Fibroblast of the aortic adventitia (primary cell): ENCODE measurements around the gene TEK. TPM values are rescaled to one million over a fixed set of nuclear protein-coding genes. Genes with fewer than 3 reads are reported as not detected.

Experiments used
- DNase-seq: peaks from one replicate; pipeline ENCODE4 v3.0.0-alpha.2; 2010; ENCODE audit warnings: low read depth
- H3K4me3 ChIP-seq: 2 replicates; pipeline ENCODE4 v1.5.1; 2011; ENCODE audit warnings: low read depth, mild to moderate bottlenecking, control low read depth, low read length, moderate library complexity
- CTCF ChIP-seq: IDR thresholded peaks from 2 replicates; pipeline ENCODE4 v1.5.1; 2011; ENCODE audit warnings: mild to moderate bottlenecking, low read length, control low read depth, inconsistent platforms; ENCODE audit not compliant: insufficient read depth
- total RNA-seq: library from RNA; depleted of rRNA; stranded (reverse); fragments of >200 nt; gene quantifications from 2 replicates; pipeline ENCODE4 v1.2.3, GENCODE V29; 2012; ENCODE audit warnings: low replicate concordance

Gene TEK
- total RNA-seq, 1 donor: 1.7 TPM

GRCh38 chr9:27193886-27194285 lies 84.9 kb downstream of the TEK start:
- H3K4me3 ChIP-seq: no peak overlapping the region
- no peak for TF ChIP-seq CTCF
- no peak for DNase-seq

- peak; percentile 49 for DNase-seq
- H3K4me3 ChIP-seq: no peak overlapping the region
- TF ChIP-seq CTCF: no peak
Observed at GRCh38 chr9:27194401-27195091, 85.5 kb downstream of the TEK start.

DNA sequence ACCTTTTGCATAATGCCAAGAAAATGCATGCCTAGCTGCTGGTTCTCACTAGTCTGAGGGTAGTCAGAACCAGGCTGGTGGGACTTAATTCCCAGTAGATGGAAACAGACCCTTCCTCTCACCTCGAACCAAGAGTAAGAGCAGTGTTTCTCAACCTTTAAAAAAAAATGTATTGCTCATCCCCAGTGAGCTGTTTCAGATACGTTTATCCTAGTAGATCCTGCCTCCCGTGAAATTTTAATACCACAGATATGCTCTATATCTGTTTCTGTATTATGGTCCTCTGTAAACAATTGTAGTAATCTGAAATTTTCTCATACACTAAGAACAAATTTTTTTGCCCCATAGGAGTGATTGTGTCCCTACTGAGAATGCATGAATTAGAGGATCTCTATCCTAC lies 86.2 kb downstream of the TEK start:
- DNase-seq: no peak
- no peak overlapping the region for H3K4me3 ChIP-seq
- no peak for TF ChIP-seq CTCF

DNA sequence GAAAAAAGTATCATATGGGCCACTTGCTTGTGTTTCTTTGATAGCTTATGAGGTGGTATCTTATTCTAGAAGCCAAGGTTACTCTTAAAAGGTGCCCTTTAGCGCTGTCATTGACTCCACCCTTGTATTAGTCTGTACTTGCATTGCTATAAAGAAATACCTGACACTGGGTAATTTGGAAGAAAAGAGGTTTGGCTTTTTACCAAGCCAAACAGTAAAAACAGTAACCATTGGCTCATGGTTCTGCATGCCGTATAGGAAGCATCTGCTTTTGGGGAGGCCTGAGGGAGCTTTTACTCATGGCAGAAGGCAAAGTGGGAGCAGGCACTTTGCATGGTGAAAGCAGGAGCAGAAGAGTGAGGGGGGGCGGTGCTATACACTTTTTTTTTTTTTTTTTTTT lies 87.4 kb downstream of the TEK start:
- no peak for DNase-seq
- no peak overlapping the region for H3K4me3 ChIP-seq
- TF ChIP-seq CTCF: no peak

DNA sequence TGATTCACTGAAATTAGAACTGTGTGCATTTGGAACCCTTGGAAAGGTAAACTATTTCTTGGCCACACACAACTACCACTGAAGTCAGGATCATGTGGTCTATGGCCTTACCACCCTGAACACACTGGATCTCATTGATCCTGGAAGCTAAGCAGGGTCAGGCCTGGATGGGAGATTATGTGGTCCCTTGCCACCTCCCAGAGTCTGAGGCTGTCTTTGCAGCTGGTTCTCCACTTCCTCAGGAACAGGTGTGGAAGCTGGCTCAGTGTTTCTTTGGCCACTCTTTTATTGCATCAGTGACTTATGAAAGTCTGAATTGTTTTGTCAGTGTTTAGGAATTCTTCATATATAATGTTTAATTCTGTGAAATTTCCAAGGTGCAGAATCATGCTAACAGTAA lies 89.2 kb downstream of the TEK start:
- H3K4me3 ChIP-seq: no peak overlapping the region
- TF ChIP-seq CTCF: no peak
- DNase-seq: peak; percentile 11

DNA sequence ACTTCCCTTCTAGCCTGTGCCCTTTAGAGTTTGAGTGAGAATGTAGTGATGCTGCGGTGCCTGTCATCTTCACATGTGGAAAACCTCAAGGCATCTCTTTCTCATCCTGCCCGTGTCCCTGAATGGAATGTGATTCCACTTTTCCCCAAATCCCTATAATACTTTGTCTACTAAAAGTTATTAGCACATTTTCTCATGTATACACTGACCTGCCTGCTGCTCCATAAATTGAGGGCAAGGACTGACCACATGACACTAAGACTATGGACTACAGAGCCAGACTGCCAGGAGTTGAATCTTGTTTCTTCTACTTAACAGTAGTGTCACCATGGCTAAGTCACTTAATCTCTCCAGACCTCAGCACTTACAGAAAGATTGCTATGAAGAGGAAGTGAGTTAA lies 93.0 kb downstream of the TEK start:
- no peak overlapping the region for H3K4me3 ChIP-seq
- no peak for TF ChIP-seq CTCF
- no peak for DNase-seq

DNA sequence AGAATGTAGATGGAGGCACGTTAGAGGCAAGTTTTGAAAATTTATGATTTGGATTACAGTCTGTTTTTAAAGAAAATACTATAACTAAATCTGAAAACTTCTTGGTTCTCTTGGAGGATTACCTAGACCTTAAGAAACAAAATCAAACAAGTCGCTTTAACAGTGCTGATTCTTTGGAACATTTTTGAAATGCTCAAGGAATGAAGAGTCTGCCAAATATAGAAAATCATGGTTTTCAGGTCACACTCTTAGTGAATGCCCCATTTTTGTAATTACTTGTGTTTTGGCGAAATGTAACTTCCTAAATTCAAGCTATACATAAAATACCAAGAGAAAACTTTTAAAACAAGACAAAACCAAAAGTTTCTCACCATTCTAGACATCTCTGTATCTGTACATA lies 94.8 kb downstream of the TEK start:
- TF ChIP-seq CTCF: no peak
- DNase-seq: no peak
- H3K4me3 ChIP-seq: no peak overlapping the region
